Measurements from ENCODE around the gene BARX1. TPM values are rescaled to one million over a fixed set of nuclear protein-coding genes. Genes with fewer than 3 reads are reported as not detected.

Gene BARX1
- total RNA-seq, 1 experiment from 2014 or later, result 8.9 TPM

- TF ChIP-seq, protein P1, sequence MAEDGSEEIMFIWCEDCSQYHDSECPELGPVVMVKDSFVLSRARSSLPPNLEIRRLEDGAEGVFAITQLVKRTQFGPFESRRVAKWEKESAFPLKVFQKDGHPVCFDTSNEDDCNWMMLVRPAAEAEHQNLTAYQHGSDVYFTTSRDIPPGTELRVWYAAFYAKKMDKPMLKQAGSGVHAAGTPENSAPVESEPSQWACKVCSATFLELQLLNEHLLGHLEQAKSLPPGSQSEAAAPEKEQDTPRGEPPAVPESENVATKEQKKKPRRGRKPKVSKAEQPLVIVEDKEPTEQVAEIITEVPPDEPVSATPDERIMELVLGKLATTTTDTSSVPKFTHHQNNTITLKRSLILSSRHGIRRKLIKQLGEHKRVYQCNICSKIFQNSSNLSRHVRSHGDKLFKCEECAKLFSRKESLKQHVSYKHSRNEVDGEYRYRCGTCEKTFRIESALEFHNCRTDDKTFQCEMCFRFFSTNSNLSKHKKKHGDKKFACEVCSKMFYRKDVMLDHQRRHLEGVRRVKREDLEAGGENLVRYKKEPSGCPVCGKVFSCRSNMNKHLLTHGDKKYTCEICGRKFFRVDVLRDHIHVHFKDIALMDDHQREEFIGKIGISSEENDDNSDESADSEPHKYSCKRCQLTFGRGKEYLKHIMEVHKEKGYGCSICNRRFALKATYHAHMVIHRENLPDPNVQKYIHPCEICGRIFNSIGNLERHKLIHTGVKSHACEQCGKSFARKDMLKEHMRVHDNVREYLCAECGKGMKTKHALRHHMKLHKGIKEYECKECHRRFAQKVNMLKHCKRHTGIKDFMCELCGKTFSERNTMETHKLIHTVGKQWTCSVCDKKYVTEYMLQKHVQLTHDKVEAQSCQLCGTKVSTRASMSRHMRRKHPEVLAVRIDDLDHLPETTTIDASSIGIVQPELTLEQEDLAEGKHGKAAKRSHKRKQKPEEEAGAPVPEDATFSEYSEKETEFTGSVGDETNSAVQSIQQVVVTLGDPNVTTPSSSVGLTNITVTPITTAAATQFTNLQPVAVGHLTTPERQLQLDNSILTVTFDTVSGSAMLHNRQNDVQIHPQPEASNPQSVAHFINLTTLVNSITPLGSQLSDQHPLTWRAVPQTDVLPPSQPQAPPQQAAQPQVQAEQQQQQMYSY (CRISPR knock-in tag; IDR thresholded peaks at IDR 0.05), result no peak
- TF ChIP-seq GTF2I (CRISPR knock-in tag; conservative IDR thresholded peaks at IDR 0.05), result no peak
- TF ChIP-seq CDX4 (CRISPR knock-in tag; IDR thresholded peaks at IDR 0.05; ENCODE audit: borderline replicate concordance), result no peak
- no peak for TF ChIP-seq ZNF263 (CRISPR knock-in tag; IDR thresholded peaks at IDR 0.05; ENCODE audit: low read depth)
- no peak for TF ChIP-seq E2F1 (CRISPR knock-in tag; IDR thresholded peaks at IDR 0.05)
- TF ChIP-seq JAZF1 (CRISPR knock-in tag; IDR thresholded peaks at IDR 0.05), result no peak
- TF ChIP-seq ZBTB43 (CRISPR knock-in tag; IDR thresholded peaks at IDR 0.05), result no peak
- TF ChIP-seq, protein P2, sequence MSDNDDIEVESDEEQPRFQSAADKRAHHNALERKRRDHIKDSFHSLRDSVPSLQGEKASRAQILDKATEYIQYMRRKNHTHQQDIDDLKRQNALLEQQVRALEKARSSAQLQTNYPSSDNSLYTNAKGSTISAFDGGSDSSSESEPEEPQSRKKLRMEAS (CRISPR knock-in tag; IDR thresholded peaks at IDR 0.05), result no peak
Observed at GRCh38 chr9:93902051-93902779, 52.9 kb downstream of the BARX1 start (continued).

Other genes with a start within 250 kb of the BARX1 start
- 8.9 to 9.5 TPM (median 9.2 TPM) in 3 replicates for gene PTPDC1, start 129.1 kb upstream of the BARX1 start, total RNA-seq (2021)

Measured in WTC11 (cell line).